HUDEP-2 (cell line): ENCODE measurements around the gene SEMA4D.

Source experiments
- DNase-seq, 76 experiments: peaks; one replicate each; lab custom pipeline; 2025; ENCODE audit not compliant: unreplicated experiment in 76 of 76; lab: John Stamatoyannopoulos, UW

The SEMA4D gene

DNA sequence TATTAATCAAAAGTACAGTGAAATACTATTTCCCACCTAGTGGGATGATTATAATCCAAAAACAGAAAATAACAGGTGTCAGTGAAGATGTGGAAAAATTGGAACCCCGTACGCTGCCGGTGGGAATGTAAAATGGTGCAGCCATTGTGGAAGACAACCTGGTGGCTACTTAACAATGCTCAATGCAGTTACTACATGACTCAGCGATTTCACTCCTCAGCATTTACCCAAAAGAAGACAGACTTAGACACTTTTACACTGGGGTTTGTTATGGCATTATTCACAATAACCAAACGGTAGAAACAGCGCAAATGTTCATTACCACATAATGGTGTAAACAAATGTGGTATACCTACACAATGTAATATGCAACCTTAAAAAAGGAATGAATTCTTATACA, 155.7 kb downstream of the SEMA4D start:
- DNase-seq = peak in 1 of 76 experiments; percentile 1

DNA sequence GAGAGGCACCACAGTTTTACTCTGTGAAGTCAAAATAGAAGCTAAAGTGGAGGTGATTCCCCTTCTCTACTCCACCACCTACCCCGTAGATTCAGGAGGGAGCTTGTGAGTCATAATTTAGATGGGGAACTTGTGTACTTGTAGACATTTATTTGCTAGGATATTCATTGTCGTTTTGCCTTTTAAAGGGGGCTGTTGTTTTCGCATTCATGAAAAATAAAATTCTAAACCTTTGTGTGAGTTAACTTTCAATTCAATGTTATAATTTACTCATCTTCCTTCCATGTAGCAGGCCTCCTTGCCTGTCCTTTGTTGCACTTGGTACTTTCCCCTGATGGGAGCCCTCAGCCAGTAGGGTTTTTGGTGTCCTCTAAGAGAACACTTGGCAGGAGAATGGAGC, 157.6 kb downstream of the SEMA4D start:
- no peak for DNase-seq

DNA sequence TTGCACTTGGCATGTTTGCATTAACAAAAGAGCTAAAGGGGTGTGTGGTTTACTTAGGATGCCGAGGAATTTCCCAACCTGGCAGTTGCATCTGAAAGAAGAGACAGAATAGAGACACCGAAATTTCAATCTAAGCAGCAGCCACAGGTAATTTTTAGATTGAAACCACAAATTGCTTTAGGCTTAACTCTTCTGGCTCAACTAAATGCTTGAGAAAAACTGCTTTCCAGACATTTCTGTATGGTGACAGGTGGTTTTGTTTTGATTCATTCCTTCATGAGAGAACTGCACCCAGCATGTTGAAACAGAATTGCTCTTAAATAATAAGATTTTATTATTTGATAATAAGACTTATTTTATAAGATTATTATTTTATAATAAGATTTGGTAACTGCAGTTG, 158.1 kb downstream of the SEMA4D start:
- no peak for DNase-seq

DNA sequence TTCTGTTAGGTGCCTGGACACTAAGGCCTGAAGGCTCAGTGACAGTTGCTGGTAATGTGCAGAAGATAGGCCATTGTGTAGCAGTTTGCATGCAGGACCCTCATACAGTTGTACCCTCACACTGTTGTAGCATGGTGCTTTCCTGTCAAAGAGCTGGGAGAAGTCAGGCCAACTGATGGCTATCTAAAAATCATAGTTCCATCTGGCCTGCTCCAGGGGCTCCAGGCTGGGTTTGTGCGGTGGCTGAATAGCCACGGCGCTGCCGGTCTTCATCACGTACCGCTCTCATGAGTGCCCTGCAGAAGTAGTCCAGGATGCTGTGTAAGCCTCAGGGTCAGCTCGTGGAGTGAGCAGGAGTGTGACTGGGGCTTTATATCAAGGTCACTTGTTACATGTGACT, 167.4 kb downstream of the SEMA4D start:
- no peak for DNase-seq

DNA sequence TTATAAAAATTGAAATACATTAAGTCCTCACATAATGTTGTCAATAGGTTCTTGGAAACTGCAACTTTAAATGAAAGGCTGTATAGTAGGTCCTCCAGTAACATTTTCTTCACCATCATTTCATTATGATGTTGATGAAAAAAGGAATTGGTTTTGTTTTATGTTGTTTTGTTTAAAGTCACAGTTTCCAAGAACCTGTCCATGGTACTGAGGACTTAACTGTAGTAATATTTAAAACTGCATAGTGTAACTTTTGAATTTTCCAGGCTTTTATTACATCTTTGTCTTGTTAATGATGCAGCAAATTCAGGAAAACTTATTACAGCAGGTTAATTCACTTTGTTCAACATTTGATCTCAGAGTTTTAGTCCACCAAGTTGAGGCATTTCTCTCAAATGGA, 168.0 kb downstream of the SEMA4D start:
- DNase-seq = no peak

DNA sequence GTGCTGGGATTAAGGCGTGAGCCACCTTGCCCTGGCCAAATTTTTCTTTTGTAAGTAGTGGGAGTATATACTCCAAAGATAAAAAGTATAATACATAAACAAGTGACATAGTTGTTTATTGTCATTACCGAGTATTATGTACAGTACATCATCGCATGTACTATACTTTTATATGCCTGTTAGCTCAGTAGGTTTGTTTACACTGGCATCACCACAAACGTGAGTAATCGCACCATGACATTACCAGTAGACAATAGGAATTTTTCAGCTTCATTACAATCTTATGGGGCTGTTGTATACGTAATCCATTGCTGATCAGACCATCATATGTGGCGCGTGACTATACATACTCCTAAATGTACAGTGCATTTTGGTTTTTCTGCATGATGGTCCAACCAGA, 169.8 kb downstream of the SEMA4D start:
- no peak for DNase-seq

DNA sequence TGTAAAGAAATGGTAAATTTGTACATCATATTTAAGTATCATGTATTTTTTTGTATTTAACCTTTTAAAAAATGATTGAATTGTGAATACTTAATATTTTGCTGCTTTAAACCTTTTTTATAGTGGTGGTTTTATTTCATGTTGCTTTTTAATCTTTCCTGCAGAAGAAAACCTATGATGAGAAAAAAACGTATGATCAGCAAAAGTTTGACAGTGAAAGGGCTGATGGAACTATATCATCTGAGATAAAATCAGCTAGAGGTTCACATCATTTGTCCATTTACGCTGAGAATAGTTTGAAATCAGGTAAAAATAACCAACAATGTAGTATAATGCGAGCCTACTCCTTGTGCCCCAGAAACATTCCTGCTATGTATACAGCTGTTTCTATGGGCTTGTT, 172.2 kb downstream of the SEMA4D start:
- no peak for DNase-seq

DNA sequence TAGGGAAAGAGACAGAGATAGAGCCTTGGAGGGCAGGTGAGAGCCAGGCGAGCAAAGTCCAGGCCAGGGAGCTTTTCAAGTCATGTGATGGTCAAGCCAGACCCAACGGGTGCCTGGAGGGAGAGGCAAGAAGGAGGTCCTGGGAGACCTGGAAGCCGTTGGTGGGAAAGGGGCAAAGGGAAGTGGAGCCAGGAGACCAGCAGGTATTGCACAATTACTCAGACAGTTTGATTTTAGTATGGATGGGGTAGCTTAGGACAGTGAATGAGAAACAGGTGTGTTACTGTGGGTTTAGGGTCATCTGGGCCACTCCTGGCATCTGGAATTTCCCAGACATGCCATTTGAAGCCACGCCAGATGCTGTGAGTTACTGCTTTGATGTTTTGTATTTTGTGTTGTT, 174.5 kb downstream of the SEMA4D start:
- no peak for DNase-seq

DNA sequence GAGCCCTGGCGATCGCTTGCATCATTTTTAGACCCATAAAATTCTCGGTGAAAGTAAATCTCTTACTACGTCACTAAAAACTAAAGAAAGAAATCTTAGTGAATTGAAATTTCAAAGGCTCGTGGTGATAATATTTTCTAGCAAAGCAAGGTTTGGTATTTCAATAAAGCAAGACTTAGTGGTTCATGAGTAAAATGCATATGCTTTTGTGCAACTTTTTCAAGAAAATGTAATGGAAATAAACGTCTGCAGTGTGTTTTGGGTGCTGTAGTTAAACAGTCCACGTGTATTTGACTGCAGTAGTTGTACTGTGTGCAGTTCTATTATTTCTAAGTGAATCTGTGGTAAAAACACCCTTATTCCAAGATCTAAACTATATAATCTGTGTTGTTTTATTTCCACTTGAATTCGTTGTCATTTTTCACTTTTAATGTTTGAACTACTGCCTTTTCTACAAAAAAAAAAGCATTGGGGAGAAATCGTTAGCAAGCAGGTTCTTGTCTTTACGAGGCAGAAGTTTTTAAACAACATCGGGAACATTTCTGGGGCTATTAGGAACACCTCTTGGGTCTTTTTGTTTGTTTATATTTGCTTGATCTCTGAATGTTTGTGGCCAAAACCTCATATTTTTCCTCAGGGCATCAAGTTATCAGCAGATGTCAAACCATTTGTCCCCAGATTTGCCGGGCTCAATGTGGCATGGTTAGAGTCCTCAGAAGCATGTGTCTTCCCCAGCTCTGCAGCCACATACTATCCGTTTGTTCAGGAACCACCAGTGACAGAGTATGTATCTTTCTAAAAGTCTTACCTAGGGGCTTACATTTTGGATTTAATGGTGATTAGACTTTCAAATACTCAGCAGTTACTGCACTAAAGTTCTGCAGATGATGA, 178.7 kb downstream of the SEMA4D start:
- DNase-seq = peak in 6 of 76 experiments; percentile 2 to 20 (median 12)

DNA sequence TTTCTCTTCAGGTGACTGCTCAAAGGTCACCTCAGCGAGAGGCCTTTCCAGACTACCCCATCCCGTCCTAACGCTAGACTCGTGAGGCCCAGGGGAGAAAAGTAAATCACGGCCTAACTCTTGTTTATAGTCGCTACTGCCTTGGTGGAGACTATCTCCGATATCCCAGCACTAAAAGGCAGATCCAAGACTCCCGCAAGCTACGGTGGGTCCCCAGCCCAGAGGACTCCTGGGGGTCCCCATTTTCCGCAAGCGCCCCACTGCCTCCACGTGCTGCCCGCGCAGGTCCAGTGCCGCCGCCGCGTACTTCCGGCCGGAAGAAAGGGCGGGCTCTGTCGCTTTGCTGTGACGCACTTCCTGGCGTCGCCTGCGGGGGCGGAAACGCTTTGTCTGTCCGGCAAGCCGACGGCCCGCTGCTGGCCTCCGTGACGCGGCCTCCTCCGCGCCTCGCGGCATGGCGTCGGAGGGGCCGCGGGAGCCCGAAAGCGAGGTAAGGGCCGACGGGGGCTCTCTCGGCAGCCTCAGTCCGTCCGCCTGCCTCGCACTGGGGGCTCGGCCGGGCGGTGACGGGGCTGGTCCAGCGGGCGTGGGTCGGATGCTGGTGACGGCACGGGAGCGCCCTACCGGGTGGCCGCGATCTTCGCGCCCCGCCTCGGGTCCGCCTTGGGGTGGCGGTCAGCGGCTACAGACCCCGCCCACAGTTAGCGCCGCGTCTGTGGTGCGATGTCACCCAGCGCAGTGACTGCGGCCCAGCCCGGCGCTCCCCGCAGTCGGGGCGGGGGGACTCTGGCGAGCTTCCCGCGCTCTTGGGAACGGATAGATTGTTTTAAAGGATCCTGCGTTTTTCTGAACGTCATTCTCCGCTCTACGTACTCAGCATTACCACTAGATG, 179.5 kb downstream of the SEMA4D start, which contains the start of gene SECISBP2:
Gene SECISBP2 (plus strand): TSS at position 378 of the 892 bp plus-strand sequence. CDS start 77 bp downstream, at position 455.
- peak; percentile 60 to 97 (median 92) for DNase-seq

DNA sequence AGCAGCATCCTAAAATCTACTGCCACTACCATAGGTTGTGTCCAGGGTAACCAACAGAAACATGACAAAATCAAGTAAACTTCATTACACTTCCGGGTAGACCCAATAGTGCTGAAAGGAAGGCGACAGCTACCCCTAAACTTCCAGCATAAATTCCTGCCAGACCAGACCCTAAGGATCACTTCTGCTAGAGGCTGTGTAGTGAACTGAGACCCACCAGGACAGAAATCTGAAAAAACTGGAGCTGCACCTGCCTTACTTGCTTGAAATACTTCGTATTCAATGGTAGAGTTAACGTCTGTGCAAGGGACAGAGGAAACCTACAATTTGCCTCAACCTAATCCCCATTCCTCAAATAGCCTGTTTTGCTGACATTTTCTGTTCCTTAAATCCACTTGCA, 180.6 kb downstream of the SEMA4D start:
- peak in 2 of 76 experiments; percentile 5 to 21 for DNase-seq

DNA sequence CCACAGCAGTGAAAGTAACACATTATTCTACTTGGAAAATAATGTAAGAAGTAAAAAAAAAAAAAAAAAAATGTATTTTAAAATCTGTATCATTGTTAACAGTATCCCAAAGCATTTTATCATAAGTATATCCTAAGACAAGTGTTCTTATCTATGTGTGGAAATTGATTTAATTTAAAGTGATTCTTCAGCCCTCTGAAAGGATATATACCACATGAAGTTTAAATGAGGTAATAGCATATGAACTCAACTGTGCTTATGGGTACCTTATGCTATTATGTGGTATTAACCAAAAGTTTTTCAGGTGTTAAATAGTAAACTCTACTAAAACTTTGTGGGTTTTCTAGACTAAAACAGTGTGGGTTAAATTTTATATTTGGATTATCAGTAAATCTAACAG, 182.4 kb downstream of the SEMA4D start:
- DNase-seq = no peak

DNA sequence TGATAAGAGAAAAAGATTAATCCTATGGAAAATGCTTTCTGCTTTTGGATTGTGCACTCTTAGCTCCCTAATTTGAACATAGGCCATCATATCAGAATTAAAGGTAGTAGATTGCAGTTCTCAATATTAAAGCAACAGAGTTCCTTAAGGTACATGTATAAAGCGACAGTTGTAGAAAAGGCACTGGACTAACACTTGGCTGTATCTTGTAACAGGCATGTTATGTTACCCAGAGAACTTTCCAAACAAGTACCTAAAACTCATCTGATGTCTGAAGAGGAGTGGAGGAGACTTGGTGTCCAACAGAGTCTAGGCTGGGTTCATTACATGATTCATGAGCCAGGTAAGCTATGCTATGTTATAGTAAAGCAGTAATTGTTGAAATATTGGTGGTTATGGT, 183.0 kb downstream of the SEMA4D start:
- DNase-seq = no peak

DNA sequence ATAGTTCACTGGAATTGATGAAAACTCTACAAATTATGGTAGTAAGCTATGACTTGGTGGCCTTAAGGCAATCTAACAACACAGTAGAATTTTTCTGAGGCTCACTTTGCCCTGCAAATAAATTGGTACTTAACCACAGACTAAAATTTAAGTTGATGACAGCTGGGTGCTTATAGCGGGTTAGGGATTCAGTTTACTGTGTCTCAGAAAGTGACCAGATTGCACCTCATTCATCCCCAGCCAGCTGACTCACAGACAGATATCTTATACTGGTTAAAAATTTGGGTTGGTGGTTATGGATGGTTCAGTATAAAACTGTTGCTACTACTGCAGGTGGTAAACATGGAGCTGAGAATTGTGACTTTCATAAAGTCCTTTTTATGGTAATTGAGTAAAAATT, 184.1 kb downstream of the SEMA4D start:
- DNase-seq = no peak

DNA sequence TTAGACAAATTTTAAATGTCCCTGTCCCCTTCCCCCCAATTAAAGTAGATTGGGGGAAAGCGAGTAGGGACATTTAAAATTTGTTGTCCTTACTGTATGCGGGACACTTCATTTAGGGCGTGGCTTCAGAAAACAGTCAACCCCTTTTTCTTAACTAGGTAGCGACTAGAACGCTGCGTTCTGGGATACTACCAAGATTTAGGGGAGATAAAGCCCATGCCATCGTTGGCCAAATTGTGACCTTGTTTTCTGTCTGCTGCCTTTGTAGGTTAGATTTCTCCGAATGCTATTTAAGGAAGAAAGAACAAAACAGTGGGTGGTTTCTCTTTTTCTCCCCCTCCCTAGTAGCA, 185.7 kb downstream of the SEMA4D start:
- DNase-seq = peak in 50 of 76 experiments; percentile 4 to 72 (median 41)

DNA sequence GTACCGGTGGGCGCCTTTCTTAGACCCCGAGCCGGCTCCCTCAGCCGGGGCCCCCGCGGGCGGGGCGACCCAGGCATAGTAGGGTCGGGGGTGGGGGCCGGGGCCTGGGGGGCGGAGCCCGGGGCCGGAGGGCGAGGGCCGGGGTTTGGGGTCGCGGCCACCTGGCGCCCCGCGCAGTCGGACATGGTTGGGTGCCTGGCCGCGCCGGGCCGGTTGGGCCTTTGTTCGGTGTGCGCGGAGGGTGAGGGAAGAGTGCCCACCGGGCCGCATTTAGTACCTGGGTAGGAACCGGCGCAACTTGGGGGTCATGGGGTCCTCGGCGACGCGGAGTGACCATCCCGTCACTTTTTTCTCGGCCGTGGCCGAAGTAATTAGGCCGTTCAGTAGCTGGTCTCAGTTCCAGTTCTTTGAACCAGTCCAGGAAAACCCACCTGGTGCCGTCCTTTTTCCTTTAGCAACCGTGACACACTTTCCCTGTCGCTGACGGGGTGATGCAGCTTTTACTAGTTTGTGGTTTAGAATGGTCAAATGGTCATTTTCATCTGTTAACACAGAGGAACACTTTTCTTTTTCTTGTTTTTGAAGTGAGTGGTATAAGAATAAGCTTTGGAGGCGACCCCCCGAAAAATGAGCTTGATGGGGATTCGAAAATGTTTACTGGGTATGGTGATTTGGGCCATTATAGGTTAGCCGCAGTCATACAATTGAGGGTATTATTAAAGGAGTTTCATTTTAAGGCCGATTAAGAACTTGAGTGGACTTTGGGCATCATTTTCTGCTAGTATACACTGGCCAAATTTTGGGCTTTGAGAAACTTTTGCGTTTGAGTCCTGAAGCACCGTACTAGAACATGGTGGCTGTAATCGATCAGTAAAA, 186.3 kb downstream of the SEMA4D start:
- peak in 4 of 76 experiments; percentile 31 to 42 (median 37) for DNase-seq
